ENCODE measurements around the gene ZSCAN9. TPM values are rescaled to one million over a fixed set of nuclear protein-coding genes. Genes with fewer than 3 reads are reported as not detected.

The ZSCAN9 gene
- total and polyA plus RNA-seq, 2 of the 13 experiments (the other 11 are each of a cell fraction or from before 2014, with no cell fraction given) = 14.6 to 17.8 TPM

GRCh38 chr6:28225056-28225834 lies at the start of gene ZSCAN9 (continued):
- TF ChIP-seq ZHX2 (IDR thresholded peaks at IDR 0.05; ENCODE audit: low read depth) (peak; percentile 85), ZHX2 (CRISPR knock-in tag; IDR thresholded peaks at IDR 0.05; ENCODE audit: borderline replicate concordance) (no peak), TCF7L2 (IDR thresholded peaks at IDR 0.05; ENCODE audit: low read depth, low read length) (no peak), ZNF879 (CRISPR knock-in tag; IDR thresholded peaks at IDR 0.05) (0 out of 2 replicates have a peak, but pooled peaks have one; percentile 39), MIER3 (CRISPR knock-in tag; IDR thresholded peaks at IDR 0.05; ENCODE audit: borderline replicate concordance) (peak; percentile 91), TFE3 (CRISPR knock-in tag; IDR thresholded peaks at IDR 0.05) (peak; percentile 74), NR3C1 (CRISPR knock-in tag; IDR thresholded peaks at IDR 0.05) (no peak), CBX2 (IDR thresholded peaks at IDR 0.05; ENCODE audit: low read depth, low read length) (no peak), CBX2 (CRISPR knock-in tag; IDR thresholded peaks at IDR 0.05; ENCODE audit: low read depth) (peak; percentile 92; the same call in 1 of the 2 replicates), ZNF232 (CRISPR knock-in tag; IDR thresholded peaks at IDR 0.05; ENCODE audit: borderline replicate concordance) (0 out of 2 replicates have a peak, but pooled peaks have one; percentile 44), ZNF562 (CRISPR knock-in tag; IDR thresholded peaks at IDR 0.05; ENCODE audit: borderline replicate concordance) (no peak), FOXA3 (CRISPR knock-in tag; IDR thresholded peaks at IDR 0.05) (peak; percentile 73), ZNF660 (CRISPR knock-in tag; IDR thresholded peaks at IDR 0.05; ENCODE audit: borderline replicate concordance, low read depth) (peak; percentile 46; the same call in 1 of the 2 replicates), ZNF816 (CRISPR knock-in tag; IDR thresholded peaks at IDR 0.05; ENCODE audit: borderline replicate concordance) (peak; percentile 86; the same call in 1 of the 2 replicates), KDM6A (CRISPR knock-in tag; IDR thresholded peaks at IDR 0.05; ENCODE audit: low read depth) (no peak), SAFB2 (CRISPR knock-in tag; IDR thresholded peaks at IDR 0.05; ENCODE audit: borderline replicate concordance, low read depth) (no peak), ZNF775 (CRISPR knock-in tag; IDR thresholded peaks at IDR 0.05; ENCODE audit: borderline replicate concordance) (0 out of 2 replicates have a peak, but pooled peaks have one; percentile 65), ZNF460 (CRISPR knock-in tag; IDR thresholded peaks at IDR 0.05; ENCODE audit: borderline replicate concordance) (no peak; the same call in 1 of the 2 replicates), DPF2 (CRISPR knock-in tag; IDR thresholded peaks at IDR 0.05; ENCODE audit: borderline replicate concordance, low read depth) (no peak)
- TF ChIP-seq, protein P1, sequence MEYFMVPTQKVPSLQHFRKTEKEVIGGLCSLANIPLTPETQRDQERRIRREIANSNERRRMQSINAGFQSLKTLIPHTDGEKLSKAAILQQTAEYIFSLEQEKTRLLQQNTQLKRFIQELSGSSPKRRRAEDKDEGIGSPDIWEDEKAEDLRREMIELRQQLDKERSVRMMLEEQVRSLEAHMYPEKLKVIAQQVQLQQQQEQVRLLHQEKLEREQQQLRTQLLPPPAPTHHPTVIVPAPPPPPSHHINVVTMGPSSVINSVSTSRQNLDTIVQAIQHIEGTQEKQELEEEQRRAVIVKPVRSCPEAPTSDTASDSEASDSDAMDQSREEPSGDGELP (IDR thresholded peaks at IDR 0.05; ENCODE audit: borderline replicate concordance, low read depth) = peak; percentile 64; the same call in 1 of the 2 replicates
- TF ChIP-seq, protein P2, sequence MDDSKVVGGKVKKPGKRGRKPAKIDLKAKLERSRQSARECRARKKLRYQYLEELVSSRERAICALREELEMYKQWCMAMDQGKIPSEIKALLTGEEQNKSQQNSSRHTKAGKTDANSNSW (CRISPR knock-in tag; IDR thresholded peaks at IDR 0.05; ENCODE audit: borderline replicate concordance) = no peak
